Naive B cell (primary cell): ENCODE measurements around the gene GAGE10. TPM values are rescaled to one million over a fixed set of nuclear protein-coding genes. Genes with fewer than 3 reads are reported as not detected.
"Not testable (repeated sequence)": the region's sequence is repeated elsewhere in the genome, so short reads cannot be mapped to it uniquely, and the experiment has no call there.

Experiments
- ATAC-seq, 2 donors: fragments of 150-1000 bp; cut with Tn5 transposase; 2 replicates each; pipeline ENCODE4 v1.10.0; 2021; ENCODE audit warnings: low read depth in 2 of 2, mild to moderate bottlenecking in 2 of 2, moderate library complexity in 2 of 2
- DNase-seq: peaks from one replicate; pipeline ENCODE4 v3.0.0; 2022
- H3K27ac Mint-ChIP-seq, 6 donors: one replicate each; pipeline ENCODE4 v1.8.0; 2020 to 2022; ENCODE audit warnings: mild to moderate bottlenecking in 6 of 6, mixed read lengths in 6 of 6, moderate library complexity in 5 of 6, inconsistent platforms in 2 of 6
- H3K27me3 Mint-ChIP-seq, 3 donors: one replicate each; pipeline ENCODE4 v1.8.0; 2021 to 2022; ENCODE audit warnings: mixed read lengths in 3 of 3, mild to moderate bottlenecking in 1 of 3
- H3K36me3 Mint-ChIP-seq, 2 donors: one replicate each; pipeline ENCODE4 v1.8.0; 2020 to 2022; ENCODE audit warnings: mixed read lengths in 2 of 2, inconsistent platforms in 1 of 2, mild to moderate bottlenecking in 1 of 2
- H3K4me1 Mint-ChIP-seq, 3 donors: one replicate each; pipeline ENCODE4 v1.8.0; 2020 to 2022; ENCODE audit warnings: mixed read lengths in 3 of 3, inconsistent platforms in 1 of 3, mild to moderate bottlenecking in 1 of 3, moderate library complexity in 1 of 3
- H3K4me3 Mint-ChIP-seq, 8 donors: one replicate each; pipeline ENCODE4 v1.8.0; 2020 to 2022; ENCODE audit warnings: mild to moderate bottlenecking in 8 of 8, mixed read lengths in 8 of 8, moderate library complexity in 8 of 8, inconsistent platforms in 2 of 8
- H3K9me3 Mint-ChIP-seq, 7 donors: one replicate each; pipeline ENCODE4 v1.8.0; 2020 to 2022; ENCODE audit warnings: mixed read lengths in 7 of 7, mild to moderate bottlenecking in 5 of 7, inconsistent platforms in 2 of 7, moderate library complexity in 1 of 7
- polyA plus RNA-seq, 6 donors: library from polyadenylated mRNA; unstranded; fragments of 300-500 nt; fragmentation: Illumina TruSeq; gene quantifications; one replicate each; pipeline ENCODE4 v1.2.3, GENCODE V29; 2021; ENCODE audit warnings: low read depth in 6 of 6

Gene GAGE10
- polyA plus RNA-seq, 6 donors from 2014 or later: not detected

DNA sequence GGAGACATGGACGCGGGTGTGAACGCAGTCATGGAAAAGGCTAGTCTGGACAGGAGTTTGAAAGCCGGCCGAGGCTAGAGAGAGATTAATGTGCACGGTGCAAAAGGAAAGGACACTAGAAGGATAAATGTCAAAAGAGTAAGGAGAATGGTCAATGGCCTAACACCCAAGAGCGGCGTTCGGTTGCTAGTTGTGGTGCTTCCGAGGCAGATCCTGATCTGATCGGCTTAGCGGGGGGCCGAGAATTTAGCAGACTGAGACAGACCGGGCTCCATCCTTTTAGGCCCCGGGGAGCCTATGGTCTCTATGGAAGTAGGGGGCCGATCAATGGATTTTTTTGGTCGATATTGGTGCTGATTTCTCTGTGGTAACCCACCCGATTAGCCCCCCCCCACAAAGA, 6.9 kb downstream of the GAGE10 start:
- no peak for DNase-seq
- peak overlapping the region in 2 of 8 donors; percentile 71 to 81 for H3K4me3 Mint-ChIP-seq
- peaks cover 20 to 21% (median 21%) of the 10 kb centered on the region in 3 donors for H3K4me1 Mint-ChIP-seq
- H3K27me3 Mint-ChIP-seq: no peaks in the 10 kb centered on the region
- no peak for ATAC-seq
- H3K9me3 Mint-ChIP-seq: peaks cover 0 to 4% (median 2%) of the 10 kb centered on the region in 7 donors
- peak overlapping the region in 3 of 6 donors; percentile 6 to 93 (median 41) for H3K27ac Mint-ChIP-seq
- peaks cover 0 to 6% of the 10 kb centered on the region in 2 donors for H3K36me3 Mint-ChIP-seq

DNA sequence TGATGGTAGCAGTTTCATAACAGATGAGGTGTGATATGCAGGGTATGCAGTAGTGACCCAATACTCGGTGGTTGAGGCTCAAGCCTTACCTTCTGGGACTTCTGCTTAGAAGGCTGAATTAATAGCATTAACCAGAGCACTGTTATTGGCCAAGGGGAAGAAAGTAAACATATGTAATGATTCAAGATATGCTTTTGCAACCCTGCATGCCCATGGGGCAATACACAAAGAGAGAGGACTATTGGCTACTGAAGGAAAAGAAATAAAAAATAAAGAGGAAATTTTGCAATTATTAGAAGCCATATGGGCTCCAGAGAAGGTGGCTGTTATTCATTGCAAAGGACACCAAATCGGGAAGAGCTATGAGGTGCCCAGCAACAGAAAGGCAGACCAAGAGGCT, 8.7 kb downstream of the GAGE10 start:
- DNase-seq (no peak), ATAC-seq (no peak)
- Mint-ChIP-seq H3K36me3 (peaks cover 0 to 6% of the 10 kb centered on the region in 2 donors), H3K4me1 (peaks cover 20 to 21% (median 21%) of the 10 kb centered on the region in 3 donors), H3K4me3 (no peak overlapping the region), H3K27ac (no peak overlapping the region), H3K9me3 (peaks cover 0 to 4% (median 2%) of the 10 kb centered on the region in 7 donors), H3K27me3 (no peaks in the 10 kb centered on the region)

DNA sequence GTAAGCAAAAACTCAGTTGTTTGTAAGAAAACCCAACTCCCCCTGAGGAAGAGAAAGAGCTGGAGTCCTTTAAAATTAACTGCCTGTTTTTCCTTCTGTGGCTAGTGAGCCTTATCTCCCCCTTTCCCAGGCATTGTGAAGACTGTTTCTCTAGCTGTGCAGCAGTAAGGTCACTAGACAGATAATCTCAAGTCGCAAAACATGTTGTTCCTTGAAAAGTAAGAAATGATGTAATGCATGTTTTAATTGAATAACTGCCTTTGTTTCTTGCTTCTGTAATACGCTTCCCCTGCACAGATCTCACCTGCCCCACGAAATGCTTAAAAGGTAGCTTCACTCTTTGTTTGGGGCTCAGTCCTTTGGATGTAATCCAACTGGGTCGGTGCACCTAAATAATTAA, 12.6 kb downstream of the GAGE10 start:
- H3K4me1 Mint-ChIP-seq: no peaks in the 10 kb centered on the region
- peak overlapping the region in 1 of 8 donors; percentile 6 for H3K4me3 Mint-ChIP-seq
- no peak for ATAC-seq
- no peak for DNase-seq
- no peak overlapping the region for H3K27ac Mint-ChIP-seq
- no peaks in the 10 kb centered on the region for H3K27me3 Mint-ChIP-seq
- H3K9me3 Mint-ChIP-seq: no peaks in the 10 kb centered on the region
- H3K36me3 Mint-ChIP-seq: no peaks in the 10 kb centered on the region

DNA sequence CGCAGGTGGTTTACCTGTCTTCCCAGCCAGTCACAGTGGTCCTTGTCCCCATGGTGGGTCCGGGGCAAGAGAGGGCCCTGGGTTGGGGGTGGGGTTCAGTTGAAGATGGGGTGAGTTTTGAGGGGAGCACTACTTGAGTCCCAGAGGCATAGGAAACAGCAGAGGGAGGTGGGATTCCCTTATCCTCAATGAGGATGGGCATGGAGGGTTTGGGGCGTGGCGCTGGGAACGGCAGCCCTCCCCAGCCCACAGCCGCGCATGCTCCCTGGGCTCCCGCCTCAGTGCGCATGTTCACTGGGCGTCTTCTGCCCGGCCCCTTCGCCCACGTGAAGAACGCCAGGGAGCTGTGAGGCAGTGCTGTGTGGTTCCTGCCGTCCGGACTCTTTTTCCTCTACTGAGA, 18.3 kb downstream of the GAGE10 start, which contains the start of gene GAGE12J:
GAGE12J (plus strand) TSS at position 301 of the 400 bp plus-strand sequence. CDS start 1,157 bp downstream, outside the sequence.
- ATAC-seq, H3K27ac Mint-ChIP-seq, DNase-seq, H3K36me3 Mint-ChIP-seq, H3K9me3 Mint-ChIP-seq, H3K4me3 Mint-ChIP-seq, H3K27me3 Mint-ChIP-seq, H3K4me1 Mint-ChIP-seq: not testable (repeated sequence)

DNA sequence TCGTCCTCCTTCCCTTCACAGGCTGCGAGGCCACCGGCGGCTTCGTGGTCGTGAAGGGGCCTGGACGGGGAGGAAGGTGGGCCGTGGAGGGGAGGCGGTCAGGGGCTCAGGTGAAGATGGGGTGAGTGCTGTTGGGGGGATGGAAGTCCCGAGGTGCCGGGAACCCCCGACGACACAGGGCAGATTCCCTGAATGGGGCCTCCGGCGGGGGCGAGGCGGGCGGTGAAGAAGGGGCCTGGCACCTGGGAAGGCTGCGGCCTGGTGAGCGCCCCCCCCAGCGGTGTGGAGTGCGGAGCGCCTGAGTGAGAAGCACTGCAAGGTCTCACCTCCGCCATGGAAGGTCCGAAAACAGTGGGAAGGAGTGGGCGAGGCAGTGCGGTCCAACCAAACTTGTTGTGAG, 18.8 kb downstream of the GAGE10 start:
- H3K36me3 Mint-ChIP-seq, H3K27ac Mint-ChIP-seq, H3K4me3 Mint-ChIP-seq, H3K27me3 Mint-ChIP-seq, H3K4me1 Mint-ChIP-seq, ATAC-seq, DNase-seq, H3K9me3 Mint-ChIP-seq: not testable (repeated sequence)

DNA sequence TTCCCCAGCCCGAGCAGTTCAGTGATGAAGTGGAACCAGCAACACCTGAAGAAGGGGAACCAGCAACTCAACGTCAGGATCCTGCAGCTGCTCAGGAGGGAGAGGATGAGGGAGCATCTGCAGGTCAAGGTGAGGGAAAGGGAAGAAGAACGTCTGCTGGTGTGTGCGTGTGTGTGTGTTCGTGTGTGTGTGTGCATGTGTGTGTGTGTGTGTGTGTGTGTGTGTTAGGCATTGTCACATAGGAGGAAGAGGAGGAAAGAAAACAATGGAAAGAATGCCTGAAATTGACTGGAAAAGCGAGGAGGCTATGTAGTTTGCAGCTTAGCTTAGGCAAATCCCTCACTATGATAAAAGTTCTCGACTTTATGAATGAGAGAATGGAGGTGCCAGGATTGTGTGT, 20.3 kb downstream of the GAGE10 start:
- H3K9me3 Mint-ChIP-seq, H3K4me1 Mint-ChIP-seq, ATAC-seq: not testable (repeated sequence)

DNA sequence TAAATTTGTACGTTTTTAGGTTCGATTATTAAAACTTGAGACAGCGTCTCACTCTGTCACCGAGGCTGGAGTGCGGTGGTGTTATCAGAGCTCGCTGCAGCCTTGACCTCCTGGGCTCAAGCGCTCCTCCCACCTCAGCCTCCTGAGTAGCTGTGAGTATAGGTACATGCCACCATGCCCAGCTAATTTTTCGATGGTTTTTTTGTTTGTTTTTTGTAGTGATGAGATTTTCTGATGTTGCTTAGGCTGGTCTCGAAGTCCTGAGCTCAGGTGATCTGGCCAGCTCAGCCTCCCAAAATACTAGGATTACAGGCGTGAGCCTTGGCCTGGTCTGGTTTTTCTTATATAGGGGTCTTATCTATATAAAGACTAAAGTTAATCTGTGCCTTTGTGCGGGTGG, 27.0 kb downstream of the GAGE10 start:
- H3K4me1 Mint-ChIP-seq, H3K27me3 Mint-ChIP-seq, ATAC-seq, H3K4me3 Mint-ChIP-seq, H3K9me3 Mint-ChIP-seq, H3K36me3 Mint-ChIP-seq, DNase-seq, H3K27ac Mint-ChIP-seq: not testable (repeated sequence)

More for the DNA sequence above, 20.3 kb downstream of the GAGE10 start:
- not testable (repeated sequence) for H3K4me3 Mint-ChIP-seq, H3K36me3 Mint-ChIP-seq, H3K27ac Mint-ChIP-seq, DNase-seq, H3K27me3 Mint-ChIP-seq

DNA sequence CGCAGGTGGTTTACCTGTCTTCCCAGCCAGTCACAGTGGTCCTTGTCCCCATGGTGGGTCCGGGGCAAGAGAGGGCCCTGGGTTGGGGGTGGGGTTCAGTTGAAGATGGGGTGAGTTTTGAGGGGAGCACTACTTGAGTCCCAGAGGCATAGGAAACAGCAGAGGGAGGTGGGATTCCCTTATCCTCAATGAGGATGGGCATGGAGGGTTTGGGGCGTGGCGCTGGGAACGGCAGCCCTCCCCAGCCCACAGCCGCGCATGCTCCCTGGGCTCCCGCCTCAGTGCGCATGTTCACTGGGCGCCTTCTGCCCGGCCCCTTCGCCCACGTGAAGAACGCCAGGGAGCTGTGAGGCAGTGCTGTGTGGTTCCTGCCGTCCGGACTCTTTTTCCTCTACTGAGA, 27.8 kb downstream of the GAGE10 start, which contains the start of gene GAGE13:
GAGE13 (plus strand) TSS at position 301 of the 400 bp plus-strand sequence. CDS start 1,156 bp downstream, outside the sequence.
- not testable (repeated sequence) for DNase-seq, H3K4me3 Mint-ChIP-seq, H3K27me3 Mint-ChIP-seq, H3K9me3 Mint-ChIP-seq, H3K27ac Mint-ChIP-seq, ATAC-seq, H3K36me3 Mint-ChIP-seq, H3K4me1 Mint-ChIP-seq

DNA sequence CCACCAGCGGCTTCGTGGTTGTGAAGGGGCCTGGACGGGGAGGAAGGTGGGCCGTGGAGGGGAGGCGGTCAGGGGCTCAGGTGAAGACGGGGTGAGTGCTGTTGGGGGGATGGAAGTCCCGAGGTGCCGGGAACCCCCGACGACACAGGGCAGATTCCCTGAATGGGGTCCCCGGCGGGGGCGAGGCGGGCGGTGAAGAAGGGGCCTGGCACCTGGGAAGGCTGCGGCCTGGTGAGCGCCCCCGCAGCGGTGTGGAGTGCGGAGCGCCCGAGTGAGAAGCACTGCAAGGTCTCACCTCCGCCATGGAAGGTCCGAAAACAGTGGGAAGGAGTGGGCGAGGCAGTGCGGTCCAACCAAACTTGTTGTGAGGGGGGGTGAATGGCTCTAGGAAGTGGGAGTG, 28.4 kb downstream of the GAGE10 start:
- DNase-seq, H3K36me3 Mint-ChIP-seq, H3K9me3 Mint-ChIP-seq, H3K27ac Mint-ChIP-seq, H3K4me3 Mint-ChIP-seq, H3K4me1 Mint-ChIP-seq, H3K27me3 Mint-ChIP-seq, ATAC-seq: not testable (repeated sequence)

DNA sequence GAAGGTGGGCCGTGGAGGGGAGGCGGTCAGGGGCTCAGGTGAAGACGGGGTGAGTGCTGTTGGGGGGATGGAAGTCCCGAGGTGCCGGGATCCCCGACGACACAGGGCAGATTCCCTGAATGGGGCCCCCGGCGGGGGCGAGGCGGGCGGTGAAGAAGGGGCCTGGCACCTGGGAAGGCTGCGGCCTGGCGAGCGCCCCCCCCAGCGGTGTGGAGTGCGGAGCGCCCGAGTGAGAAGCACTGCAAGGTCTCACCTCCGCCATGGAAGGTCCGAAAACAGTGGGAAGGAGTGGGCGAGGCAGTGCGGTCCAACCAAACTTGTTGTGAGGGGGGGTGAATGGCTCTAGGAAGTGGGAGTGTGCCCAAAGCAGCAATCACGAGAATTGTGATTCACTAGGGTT, 38.0 kb downstream of the GAGE10 start:
- H3K27me3 Mint-ChIP-seq, ATAC-seq, DNase-seq, H3K4me3 Mint-ChIP-seq, H3K4me1 Mint-ChIP-seq, H3K9me3 Mint-ChIP-seq, H3K27ac Mint-ChIP-seq, H3K36me3 Mint-ChIP-seq: not testable (repeated sequence)

DNA sequence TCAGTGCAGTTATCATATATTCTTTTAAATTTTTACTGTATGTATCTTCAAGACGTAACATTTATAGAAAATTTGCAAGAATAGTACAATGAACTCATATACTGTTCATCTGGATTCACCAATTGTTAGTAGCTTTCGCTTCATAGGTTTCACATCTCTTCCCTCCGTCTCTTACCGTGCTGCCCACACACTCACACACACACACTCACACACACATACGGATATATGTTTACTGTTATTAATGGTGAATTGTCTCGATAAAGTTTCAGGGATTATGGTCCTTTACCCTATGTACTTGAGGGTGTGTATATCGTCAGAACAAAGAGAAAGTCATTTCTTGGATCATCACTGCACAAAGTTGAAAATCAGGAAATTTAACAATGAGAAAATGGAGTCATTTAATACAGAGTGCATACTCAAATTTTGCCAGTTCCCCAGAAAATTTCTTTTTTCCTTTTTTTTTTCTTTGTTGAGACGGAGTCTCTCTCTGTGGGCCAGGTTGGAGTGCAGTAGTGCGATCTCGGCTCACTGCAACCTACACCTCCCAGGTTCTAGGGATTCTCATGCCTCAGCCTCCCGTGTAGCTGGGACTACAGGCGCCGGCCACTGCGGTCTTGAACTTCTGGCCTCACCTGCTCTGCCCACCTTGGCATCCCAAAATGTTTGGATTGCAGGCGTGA, 41.2 kb downstream of the GAGE10 start:
- not testable (repeated sequence) for H3K4me1 Mint-ChIP-seq, ATAC-seq, DNase-seq, H3K36me3 Mint-ChIP-seq, H3K9me3 Mint-ChIP-seq, H3K27ac Mint-ChIP-seq, H3K4me3 Mint-ChIP-seq, H3K27me3 Mint-ChIP-seq

DNA sequence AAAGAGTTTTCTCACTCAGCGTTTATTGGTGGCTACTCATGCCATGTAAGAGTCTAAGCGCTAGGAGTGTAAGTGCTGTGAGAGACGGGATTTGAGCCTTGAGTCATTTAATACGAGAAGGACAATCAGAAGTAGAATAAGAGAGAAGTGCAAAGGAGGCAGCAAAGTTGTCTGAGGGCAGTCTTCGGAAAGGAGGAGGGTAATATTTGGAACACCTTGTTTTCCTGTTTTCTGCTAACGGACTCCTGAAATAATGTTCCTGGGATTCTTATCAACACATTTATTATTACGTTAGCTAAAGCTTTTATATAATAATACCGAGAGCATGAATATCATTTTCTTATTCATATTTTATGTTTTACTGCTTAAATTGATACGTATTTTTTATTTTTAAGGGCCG, 42.0 kb downstream of the GAGE10 start:
- H3K4me1 Mint-ChIP-seq, H3K27ac Mint-ChIP-seq, H3K9me3 Mint-ChIP-seq: not testable (repeated sequence)

DNA sequence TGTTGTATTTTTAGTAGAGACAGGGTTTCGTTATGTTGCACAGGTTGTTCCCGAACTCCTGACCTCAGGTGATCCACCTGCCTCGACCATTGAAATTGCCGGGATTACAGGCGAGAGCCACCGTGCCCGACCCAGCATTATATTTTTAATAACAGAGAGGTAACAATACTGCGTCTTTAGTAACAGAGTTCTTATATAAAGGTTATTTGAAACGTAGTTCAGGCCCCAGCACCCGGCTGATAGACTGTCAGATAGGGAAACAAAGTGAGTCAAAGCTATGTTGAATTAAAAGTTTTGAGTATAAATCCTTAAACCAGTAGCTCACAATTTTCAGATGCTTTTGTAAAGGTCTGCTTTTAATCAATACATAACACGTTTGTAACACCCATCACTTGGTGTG, 42.7 kb downstream of the GAGE10 start:
- H3K4me1 Mint-ChIP-seq, H3K9me3 Mint-ChIP-seq, H3K27me3 Mint-ChIP-seq, H3K4me3 Mint-ChIP-seq, DNase-seq, ATAC-seq, H3K27ac Mint-ChIP-seq, H3K36me3 Mint-ChIP-seq: not testable (repeated sequence)

More for the DNA sequence above, 42.0 kb downstream of the GAGE10 start:
- not testable (repeated sequence) for DNase-seq, H3K36me3 Mint-ChIP-seq, ATAC-seq, H3K27me3 Mint-ChIP-seq, H3K4me3 Mint-ChIP-seq
